HK-2 (cell line): ENCODE measurements around the gene KCNV2.
"Not testable (repeated sequence)": the region's sequence is repeated elsewhere in the genome, so short reads cannot be mapped to it uniquely, and the experiment has no call there.

Experiments used
- DNase-seq: peaks from one replicate; pipeline ENCODE4 v3.0.0-alpha.2; 2018; ENCODE audit not compliant: unreplicated experiment

KCNV2 gene

GRCh38 chr9:2717385-2717784, at the start of gene KCNV2:
Gene KCNV2 (plus strand): TSS chr9:2717510. CDS start chr9:2717740, 230 bp downstream.
- DNase-seq, result no peak

- no peak for DNase-seq
Observed at GRCh38 chr9:2673161-2673560, 44.1 kb upstream of the KCNV2 start.

- no peak for DNase-seq
Observed at GRCh38 chr9:2674141-2674824, 43.0 kb upstream of the KCNV2 start.

- DNase-seq, result no peak
Observed at GRCh38 chr9:2675834-2676233, 41.5 kb upstream of the KCNV2 start.

- no peak for DNase-seq
Observed at GRCh38 chr9:2676466-2676865, 40.8 kb upstream of the KCNV2 start.

GRCh38 chr9:2677915-2678889, 39.1 kb upstream of the KCNV2 start:
- DNase-seq, result no peak

- no peak for DNase-seq
Observed at GRCh38 chr9:2679011-2679410, 38.3 kb upstream of the KCNV2 start.

GRCh38 chr9:2681981-2682380, 35.3 kb upstream of the KCNV2 start:
- DNase-seq, result no peak

- DNase-seq, result no peak
Observed at GRCh38 chr9:2686911-2687310, 30.4 kb upstream of the KCNV2 start.

- DNase-seq, result no peak
Observed at GRCh38 chr9:2688636-2689035, 28.7 kb upstream of the KCNV2 start.

- DNase-seq, result no peak
Observed at GRCh38 chr9:2691212-2691611, 26.1 kb upstream of the KCNV2 start.

- DNase-seq, result no peak
Observed at GRCh38 chr9:2691626-2692025, 25.7 kb upstream of the KCNV2 start.

- DNase-seq, result no peak
Observed at GRCh38 chr9:2693056-2693455, 24.3 kb upstream of the KCNV2 start.

GRCh38 chr9:2697492-2697891, 19.8 kb upstream of the KCNV2 start:
- no peak for DNase-seq

GRCh38 chr9:2700398-2700797, 16.9 kb upstream of the KCNV2 start:
- no peak for DNase-seq

GRCh38 chr9:2700909-2701550, 16.3 kb upstream of the KCNV2 start:
- no peak for DNase-seq

- no peak for DNase-seq
Observed at GRCh38 chr9:2704504-2704903, 12.8 kb upstream of the KCNV2 start.

GRCh38 chr9:2707256-2707655, 10.1 kb upstream of the KCNV2 start:
- DNase-seq, result not testable (repeated sequence)

- DNase-seq, result no peak
Observed at GRCh38 chr9:2709645-2710101, 7.6 kb upstream of the KCNV2 start.

- no peak for DNase-seq
Observed at GRCh38 chr9:2711716-2712115, 5.6 kb upstream of the KCNV2 start.

- no peak for DNase-seq
Observed at GRCh38 chr9:2718001-2718697, 839 bp downstream of the KCNV2 start.

- no peak for DNase-seq
Observed at GRCh38 chr9:2718698-2719033, 1.4 kb downstream of the KCNV2 start.
